ENCODE measurements around the gene RFT1. TPM values are rescaled to one million over a fixed set of nuclear protein-coding genes. Genes with fewer than 3 reads are reported as not detected.

Gene RFT1
- total RNA-seq, 1 experiment from 2014 or later, result 33.6 TPM

DNA sequence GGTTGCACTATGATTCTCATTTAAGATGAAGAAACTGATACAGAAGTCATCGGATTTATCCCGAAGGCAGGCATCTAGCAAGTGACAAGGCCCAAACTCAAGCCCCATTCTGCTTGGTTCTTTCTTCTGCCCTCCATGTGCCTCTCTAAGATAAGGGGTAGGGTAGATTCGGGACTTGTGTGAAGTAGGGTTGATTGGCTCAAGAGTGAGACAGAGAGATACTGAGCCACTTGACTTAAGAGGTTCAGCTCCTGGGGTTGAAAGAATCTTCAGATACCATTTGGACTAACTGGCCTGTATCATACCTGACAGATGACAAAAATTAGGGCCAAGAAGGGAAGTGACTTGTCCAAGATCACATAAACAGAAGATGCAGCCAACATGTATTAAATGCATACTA is 891 bp downstream of the RFT1 start:
- Histone ChIP-seq H3K9me2 (ENCODE audit: insufficient read depth) (no peaks in the 10 kb centered on the region), H3K4me1 (ENCODE audit: control insufficient read depth in 1 of 2, insufficient read depth in 2 of 2, low read length in 2 of 2) (peaks cover 19 to 37% of the 10 kb centered on the region in 2 experiments), H3K27me3 (ENCODE audit: insufficient read depth, low read length) (no peaks in the 10 kb centered on the region), H3K9ac (ENCODE audit: low read length) (peak overlapping the region; percentile 93), H4K20me1 (ENCODE audit: insufficient read depth) (no peaks in the 10 kb centered on the region), H3K36me3 (ENCODE audit: control insufficient read depth in 1 of 2, insufficient read depth in 2 of 2, low read length in 2 of 2) (peaks cover 0 to 10% of the 10 kb centered on the region in 2 experiments; a peak in 3 of 4 replicates), H2AFZ (ENCODE audit: low read depth, low read length, poor library complexity, severe bottlenecking) (no peak overlapping the region), H3K4me3 (replicated peaks in 1 of 2; ENCODE audit: low read depth in 1 of 2, low read length in 2 of 2) (peak overlapping the region; percentile 84), H3K4me2 (ENCODE audit: low read length) (peak overlapping the region; percentile 92), H3K79me2 (ENCODE audit: insufficient read depth, low read length) (peaks cover 27% of the 10 kb centered on the region), H3K27ac (ENCODE audit: low read depth, low read length) (no peak overlapping the region; the same call in 1 of the 2 replicates), H3K9me3 (ENCODE audit: control insufficient read depth in 1 of 2, insufficient read depth in 1 of 2, low read depth in 1 of 2, low read length in 2 of 2) (no peaks in the 10 kb centered on the region)
- TSS peak; percentile 77 for BruUV-seq (replicated peaks)
- TF ChIP-seq POLR2AphosphoS5 (IDR thresholded peaks at IDR 0.05; ENCODE audit: low read depth, low read length), result no peak
- TF ChIP-seq SP1 (IDR thresholded peaks at IDR 0.05; ENCODE audit: low read depth), result no peak
- no peak for TF ChIP-seq ZNF274 (IDR thresholded peaks at IDR 0.05; ENCODE audit: low read depth, low read length)
- TF ChIP-seq SIN3A (IDR thresholded peaks at IDR 0.05; ENCODE audit: low read depth), result no peak
- TF ChIP-seq POLR2A (IDR thresholded peaks at IDR 0.05; ENCODE audit: borderline replicate concordance, extremely low read depth, insufficient read depth, insufficient read length), result no peak
- TF ChIP-seq YY1 (IDR thresholded peaks at IDR 0.05; ENCODE audit: extremely low read depth, insufficient replicate concordance, low read depth, low read length), result no peak
- TF ChIP-seq, protein P1, sequence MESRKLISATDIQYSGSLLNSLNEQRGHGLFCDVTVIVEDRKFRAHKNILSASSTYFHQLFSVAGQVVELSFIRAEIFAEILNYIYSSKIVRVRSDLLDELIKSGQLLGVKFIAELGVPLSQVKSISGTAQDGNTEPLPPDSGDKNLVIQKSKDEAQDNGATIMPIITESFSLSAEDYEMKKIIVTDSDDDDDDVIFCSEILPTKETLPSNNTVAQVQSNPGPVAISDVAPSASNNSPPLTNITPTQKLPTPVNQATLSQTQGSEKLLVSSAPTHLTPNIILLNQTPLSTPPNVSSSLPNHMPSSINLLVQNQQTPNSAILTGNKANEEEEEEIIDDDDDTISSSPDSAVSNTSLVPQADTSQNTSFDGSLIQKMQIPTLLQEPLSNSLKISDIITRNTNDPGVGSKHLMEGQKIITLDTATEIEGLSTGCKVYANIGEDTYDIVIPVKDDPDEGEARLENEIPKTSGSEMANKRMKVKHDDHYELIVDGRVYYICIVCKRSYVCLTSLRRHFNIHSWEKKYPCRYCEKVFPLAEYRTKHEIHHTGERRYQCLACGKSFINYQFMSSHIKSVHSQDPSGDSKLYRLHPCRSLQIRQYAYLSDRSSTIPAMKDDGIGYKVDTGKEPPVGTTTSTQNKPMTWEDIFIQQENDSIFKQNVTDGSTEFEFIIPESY (IDR thresholded peaks at IDR 0.05; ENCODE audit: extremely low read depth, insufficient replicate concordance, low read length), result no peak
- TF ChIP-seq TCF7L2 (IDR thresholded peaks at IDR 0.05; ENCODE audit: borderline replicate concordance, extremely low read depth, insufficient read depth, insufficient read length), result no peak
- TF ChIP-seq, protein P2, sequence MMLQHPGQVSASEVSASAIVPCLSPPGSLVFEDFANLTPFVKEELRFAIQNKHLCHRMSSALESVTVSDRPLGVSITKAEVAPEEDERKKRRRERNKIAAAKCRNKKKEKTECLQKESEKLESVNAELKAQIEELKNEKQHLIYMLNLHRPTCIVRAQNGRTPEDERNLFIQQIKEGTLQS (IDR thresholded peaks at IDR 0.05), result no peak
- TF ChIP-seq EGR1 (IDR thresholded peaks at IDR 0.05; ENCODE audit: low read depth), result no peak
- no peak for TF ChIP-seq FOSL1 (IDR thresholded peaks at IDR 0.05; ENCODE audit: low read depth)
- no peak for TF ChIP-seq JUND (IDR thresholded peaks at IDR 0.05)
- TF ChIP-seq, protein P3, sequence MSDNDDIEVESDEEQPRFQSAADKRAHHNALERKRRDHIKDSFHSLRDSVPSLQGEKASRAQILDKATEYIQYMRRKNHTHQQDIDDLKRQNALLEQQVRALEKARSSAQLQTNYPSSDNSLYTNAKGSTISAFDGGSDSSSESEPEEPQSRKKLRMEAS (IDR thresholded peaks at IDR 0.05), result no peak
- TF ChIP-seq SRF (IDR thresholded peaks at IDR 0.05; ENCODE audit: low read depth), result no peak
- no peak for TF ChIP-seq EZH2phosphoT487 (IDR thresholded peaks at IDR 0.05; ENCODE audit: borderline replicate concordance)
- TF ChIP-seq CBX3 (IDR thresholded peaks at IDR 0.05; ENCODE audit: low read depth), result no peak
- no peak for TF ChIP-seq ELF1 (IDR thresholded peaks at IDR 0.05; ENCODE audit: borderline replicate concordance, low read depth)
- no peak for TF ChIP-seq ZFX (IDR thresholded peaks at IDR 0.05)
- TF ChIP-seq CEBPB (IDR thresholded peaks at IDR 0.05; ENCODE audit: low read depth), result no peak
- DNase-seq (ENCODE audit: low read depth, low spot score) (no peak), ATAC-seq (no peak)
- ChIA-PET POLR2A (no interaction called here), RAD21 (ENCODE audit: low non-redundant PET in 1 of 2, low total read pairs in 2 of 2, uncharacterized antibody in 2 of 2, unreplicated experiment in 2 of 2) (no interaction called here), CTCF (interaction anchor here (1.1 kb wide), 1 partner anchor 67 kb away, joined by 3 read pairs; no protein-coding TSS in a partner anchor)
- intact Hi-C loops (cut with micrococcal nuclease), result no loop called here
